Bronchial epithelial cell (primary cell): ENCODE measurements around the gene FMNL3. TPM values are rescaled to one million over a fixed set of nuclear protein-coding genes. Genes with fewer than 3 reads are reported as not detected.

Experiments used
- DNase-seq: peaks from one replicate; pipeline ENCODE4 v3.0.0-alpha.2; 2010; ENCODE audit warnings: low read depth
- FAIRE-seq: peaks from 2 replicates; lab custom pipeline; 2011; peaks lifted over from hg19 to GRCh38; lab: Jason Lieb, UNC
- H3K27me3 ChIP-seq: 2 replicates; pipeline ENCODE4 v1.5.1; 2011; ENCODE audit warnings: low read length; ENCODE audit not compliant: control insufficient read depth, insufficient read depth
- H3K36me3 ChIP-seq: 2 replicates; pipeline ENCODE4 v1.5.1; 2011; ENCODE audit warnings: low read length; ENCODE audit not compliant: control insufficient read depth, insufficient read depth
- H3K4me3 ChIP-seq: 2 replicates; pipeline ENCODE4 v1.5.1; 2011; ENCODE audit warnings: mild to moderate bottlenecking, low read depth, low read length, control low read depth
- total RNA-seq: library from RNA; depleted of rRNA; stranded (reverse); fragments of >200 nt; gene quantifications from 2 replicates; pipeline ENCODE4 v1.2.1, GENCODE V29; 2014
- TF ChIP-seq, protein P1 (sequence below): IDR thresholded peaks from 2 replicates; pipeline ENCODE4 v1.5.1; 2011; ENCODE audit warnings: mild to moderate bottlenecking, moderate library complexity, low read length, control low read depth, inconsistent platforms; ENCODE audit not compliant: insufficient read depth, severe bottlenecking

Gene FMNL3
- total RNA-seq, 1 donor from 2014 or later: 2.6 TPM

DNA sequence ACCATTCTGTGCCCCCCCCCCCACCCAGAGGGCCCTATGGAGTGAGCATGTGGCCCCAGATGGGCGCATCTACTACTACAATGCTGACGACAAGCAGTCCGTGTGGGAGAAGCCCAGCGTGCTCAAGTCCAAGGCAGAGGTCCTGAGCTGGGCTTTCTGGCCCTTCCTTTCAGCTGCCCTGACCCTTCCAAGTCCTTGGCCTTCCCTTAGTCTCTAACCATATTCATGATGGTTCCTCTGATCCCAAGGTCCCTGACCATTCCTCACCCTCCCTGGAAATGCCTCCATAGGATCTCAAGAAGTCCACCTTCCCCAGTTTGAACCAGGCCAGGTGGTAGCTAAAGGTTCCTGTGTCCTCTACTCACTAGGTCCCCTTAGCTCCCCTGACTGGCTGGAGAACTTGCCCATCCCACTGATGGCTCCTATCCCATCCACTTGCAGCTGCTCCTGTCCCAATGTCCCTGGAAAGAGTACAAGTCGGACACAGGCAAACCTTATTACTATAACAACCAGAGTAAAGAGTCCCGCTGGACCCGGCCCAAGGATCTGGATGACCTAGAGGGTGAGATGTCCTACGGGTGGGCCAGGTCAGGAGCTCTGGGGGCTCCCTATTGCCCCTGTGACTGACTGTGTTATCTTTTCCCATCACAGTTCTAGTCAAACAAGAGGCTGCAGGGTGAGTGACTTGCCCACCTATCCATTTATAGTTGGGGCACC, 74.1 kb downstream of the FMNL3 start:
- H3K27me3 ChIP-seq: no peaks in the 10 kb centered on the region
- DNase-seq (no peak), FAIRE-seq (no peak)
- TF ChIP-seq, protein P1, sequence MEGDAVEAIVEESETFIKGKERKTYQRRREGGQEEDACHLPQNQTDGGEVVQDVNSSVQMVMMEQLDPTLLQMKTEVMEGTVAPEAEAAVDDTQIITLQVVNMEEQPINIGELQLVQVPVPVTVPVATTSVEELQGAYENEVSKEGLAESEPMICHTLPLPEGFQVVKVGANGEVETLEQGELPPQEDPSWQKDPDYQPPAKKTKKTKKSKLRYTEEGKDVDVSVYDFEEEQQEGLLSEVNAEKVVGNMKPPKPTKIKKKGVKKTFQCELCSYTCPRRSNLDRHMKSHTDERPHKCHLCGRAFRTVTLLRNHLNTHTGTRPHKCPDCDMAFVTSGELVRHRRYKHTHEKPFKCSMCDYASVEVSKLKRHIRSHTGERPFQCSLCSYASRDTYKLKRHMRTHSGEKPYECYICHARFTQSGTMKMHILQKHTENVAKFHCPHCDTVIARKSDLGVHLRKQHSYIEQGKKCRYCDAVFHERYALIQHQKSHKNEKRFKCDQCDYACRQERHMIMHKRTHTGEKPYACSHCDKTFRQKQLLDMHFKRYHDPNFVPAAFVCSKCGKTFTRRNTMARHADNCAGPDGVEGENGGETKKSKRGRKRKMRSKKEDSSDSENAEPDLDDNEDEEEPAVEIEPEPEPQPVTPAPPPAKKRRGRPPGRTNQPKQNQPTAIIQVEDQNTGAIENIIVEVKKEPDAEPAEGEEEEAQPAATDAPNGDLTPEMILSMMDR: no peak
- H3K4me3 ChIP-seq: no peak overlapping the region
- H3K36me3 ChIP-seq: peaks cover 5% of the 10 kb centered on the region

DNA sequence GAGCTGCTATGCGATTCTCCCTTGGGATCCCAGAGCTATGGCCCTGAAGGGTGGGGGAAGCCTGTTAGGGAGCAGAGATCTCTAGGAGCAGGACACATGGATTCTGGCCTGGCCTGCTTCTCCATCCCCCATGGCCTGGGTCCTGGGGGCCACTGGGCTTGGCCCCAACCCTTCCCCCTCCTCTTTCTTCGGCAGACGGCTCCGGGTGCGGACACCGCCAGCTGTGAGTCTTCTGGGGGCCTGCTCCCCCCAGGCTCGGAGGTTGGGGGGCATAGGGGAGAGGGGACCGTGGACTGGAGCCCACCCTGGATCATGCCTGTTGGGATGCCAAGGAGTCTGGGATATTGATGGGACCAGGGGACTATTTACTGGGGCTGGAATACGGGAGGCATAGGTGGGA, 74.8 kb downstream of the FMNL3 start:
- FAIRE-seq (no peak), DNase-seq (no peak)
- TF ChIP-seq, protein P1: no peak
- Histone ChIP-seq H3K4me3 (no peak overlapping the region), H3K27me3 (no peaks in the 10 kb centered on the region), H3K36me3 (peaks cover 5% of the 10 kb centered on the region)

GRCh38 chr12:49631336-49631907, 75.8 kb downstream of the FMNL3 start:
- DNase-seq (no peak), FAIRE-seq (no peak)
- Histone ChIP-seq H3K36me3 (peaks cover 1% of the 10 kb centered on the region), H3K4me3 (no peak overlapping the region), H3K27me3 (no peaks in the 10 kb centered on the region)
- TF ChIP-seq, protein P1: no peak

GRCh38 chr12:49627752-49628360, 79.3 kb downstream of the FMNL3 start:
- DNase-seq: peak; percentile 69
- Histone ChIP-seq H3K36me3 (no peaks in the 10 kb centered on the region), H3K27me3 (no peaks in the 10 kb centered on the region), H3K4me3 (no peak overlapping the region)
- FAIRE-seq: peak; percentile 18
- TF ChIP-seq, protein P1: no peak

- DNase-seq (no peak), FAIRE-seq (no peak)
- H3K4me3 ChIP-seq: no peak overlapping the region
- no peaks in the 10 kb centered on the region for H3K36me3 ChIP-seq
- H3K27me3 ChIP-seq: no peaks in the 10 kb centered on the region
- TF ChIP-seq, protein P1: no peak
Observed at GRCh38 chr12:49626836-49627235, 80.4 kb downstream of the FMNL3 start.
